Measurements from ENCODE around the gene RUNX2.
"Not testable (repeated sequence)": the region's sequence is repeated elsewhere in the genome, so short reads cannot be mapped to it uniquely, and the experiment has no call there.

Gene RUNX2

DNA sequence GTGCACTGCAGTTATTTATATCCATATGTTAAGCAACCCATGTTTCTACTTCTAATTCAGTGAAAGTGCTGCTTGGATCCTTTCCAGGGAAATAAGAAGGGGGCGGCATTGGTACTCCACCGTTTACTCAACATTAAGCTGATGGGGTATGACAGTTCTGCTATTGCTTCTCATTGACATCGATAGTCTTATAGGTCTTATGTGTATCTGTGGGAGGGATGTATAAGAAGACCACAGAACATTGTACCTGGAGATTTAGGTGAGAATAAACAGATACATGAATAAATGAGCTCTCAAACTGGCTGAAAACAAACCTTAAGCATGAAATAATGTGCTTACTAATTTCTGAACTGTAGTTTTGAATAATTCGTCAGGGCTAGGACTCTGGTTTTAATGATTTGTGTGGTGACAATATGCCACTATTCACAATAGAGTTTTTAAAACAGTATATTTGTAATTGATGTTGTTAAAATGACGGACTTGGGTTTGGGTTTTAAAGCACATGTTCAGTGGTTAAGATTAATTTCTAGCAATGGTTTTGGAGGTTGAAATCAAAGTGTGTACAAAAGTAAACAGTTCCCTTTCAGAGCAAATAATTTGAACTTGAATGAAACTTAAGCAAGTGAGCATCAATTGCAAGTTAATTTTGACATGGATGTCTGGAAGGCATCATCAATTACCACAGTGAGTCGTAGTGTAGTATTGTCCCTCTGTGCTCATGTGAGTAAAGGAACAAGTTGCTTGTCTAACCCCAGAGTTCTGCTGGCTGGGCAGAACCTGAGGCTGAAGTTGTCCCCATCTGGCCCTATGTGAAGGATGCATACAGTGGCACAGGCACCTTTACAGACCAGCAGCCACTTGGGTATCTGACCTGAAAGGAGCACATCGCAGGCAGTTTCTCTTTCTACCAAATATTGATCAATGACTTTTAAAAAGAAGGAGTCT, 134.3 kb downstream of the RUNX2 start:
- H3K36me3 ChIP-seq (ENCODE audit: control insufficient read depth, insufficient read depth, low read length), result no peaks in the 10 kb centered on the region
- peaks cover 5% of the 10 kb centered on the region for H3K4me1 ChIP-seq (ENCODE audit: control insufficient read depth, insufficient read depth, low read length, poor library complexity, severe bottlenecking)
- H3K27ac ChIP-seq (ENCODE audit: insufficient read depth, low read length, poor library complexity, severe bottlenecking), result no peak overlapping the region
- no peaks in the 10 kb centered on the region for H3K9me3 ChIP-seq (ENCODE audit: control insufficient read depth, low read length)
- H3K4me3 ChIP-seq (ENCODE audit: insufficient read depth, low read depth, low read length, poor library complexity, severe bottlenecking), result peak overlapping the region; percentile 7
- no peaks in the 10 kb centered on the region for H3K27me3 ChIP-seq (replicated peaks; ENCODE audit: control insufficient read depth, insufficient read depth, low read length, poor library complexity, severe bottlenecking)
- no peak for DNase-seq

DNA sequence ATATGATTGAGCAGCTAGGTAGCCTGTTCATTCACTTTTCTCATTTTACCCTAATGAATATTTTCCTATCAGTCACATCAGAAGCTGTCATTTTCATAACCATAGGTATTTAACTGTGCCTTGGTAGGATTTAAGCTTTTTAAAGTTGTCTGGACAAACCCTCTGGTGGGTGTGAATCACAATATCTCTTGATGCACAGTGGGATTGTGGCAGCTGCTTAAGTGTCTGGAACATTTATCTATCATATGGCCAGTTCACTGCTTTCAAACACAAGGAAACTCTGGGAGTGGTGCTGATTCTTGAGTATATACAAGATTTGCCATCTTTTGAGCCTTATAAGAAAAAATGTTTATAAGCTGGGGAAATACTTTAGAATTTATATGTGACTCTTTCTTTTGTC, 136.6 kb downstream of the RUNX2 start:
- H3K4me1 ChIP-seq (ENCODE audit: control insufficient read depth, insufficient read depth, low read length, poor library complexity, severe bottlenecking), result peaks cover 5% of the 10 kb centered on the region
- no peak overlapping the region for H3K4me3 ChIP-seq (ENCODE audit: insufficient read depth, low read depth, low read length, poor library complexity, severe bottlenecking)
- H3K27me3 ChIP-seq (replicated peaks; ENCODE audit: control insufficient read depth, insufficient read depth, low read length, poor library complexity, severe bottlenecking), result no peaks in the 10 kb centered on the region
- no peaks in the 10 kb centered on the region for H3K9me3 ChIP-seq (ENCODE audit: control insufficient read depth, low read length)
- no peak overlapping the region for H3K27ac ChIP-seq (ENCODE audit: insufficient read depth, low read length, poor library complexity, severe bottlenecking)
- H3K36me3 ChIP-seq (ENCODE audit: control insufficient read depth, insufficient read depth, low read length), result no peaks in the 10 kb centered on the region
- DNase-seq, result no peak

DNA sequence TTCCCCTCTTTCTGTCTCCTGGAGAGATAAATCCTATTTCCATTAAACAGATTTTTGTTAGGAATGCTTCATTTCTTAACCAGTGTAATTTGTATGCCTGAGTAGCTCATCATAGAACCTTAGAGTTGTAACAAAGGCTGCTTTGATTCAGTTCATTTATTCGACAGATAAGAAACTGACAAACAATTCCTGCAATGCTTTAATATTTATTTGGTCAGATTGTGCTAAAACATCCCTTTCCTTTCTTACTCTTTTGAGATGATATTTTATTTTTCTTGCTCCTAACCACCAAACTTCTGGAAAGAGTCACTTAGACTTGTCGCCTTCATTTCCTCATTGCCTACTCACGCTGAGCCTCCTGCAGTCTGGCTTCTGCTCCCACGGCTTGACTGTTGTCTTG, 138.6 kb downstream of the RUNX2 start:
- Histone ChIP-seq H3K27ac (ENCODE audit: insufficient read depth, low read length, poor library complexity, severe bottlenecking) (no peak overlapping the region), H3K4me1 (ENCODE audit: control insufficient read depth, insufficient read depth, low read length, poor library complexity, severe bottlenecking) (no peaks in the 10 kb centered on the region), H3K27me3 (replicated peaks; ENCODE audit: control insufficient read depth, insufficient read depth, low read length, poor library complexity, severe bottlenecking) (no peaks in the 10 kb centered on the region), H3K4me3 (ENCODE audit: insufficient read depth, low read depth, low read length, poor library complexity, severe bottlenecking) (no peak overlapping the region), H3K36me3 (ENCODE audit: control insufficient read depth, insufficient read depth, low read length) (no peaks in the 10 kb centered on the region), H3K9me3 (ENCODE audit: control insufficient read depth, low read length) (no peaks in the 10 kb centered on the region)
- no peak for DNase-seq

DNA sequence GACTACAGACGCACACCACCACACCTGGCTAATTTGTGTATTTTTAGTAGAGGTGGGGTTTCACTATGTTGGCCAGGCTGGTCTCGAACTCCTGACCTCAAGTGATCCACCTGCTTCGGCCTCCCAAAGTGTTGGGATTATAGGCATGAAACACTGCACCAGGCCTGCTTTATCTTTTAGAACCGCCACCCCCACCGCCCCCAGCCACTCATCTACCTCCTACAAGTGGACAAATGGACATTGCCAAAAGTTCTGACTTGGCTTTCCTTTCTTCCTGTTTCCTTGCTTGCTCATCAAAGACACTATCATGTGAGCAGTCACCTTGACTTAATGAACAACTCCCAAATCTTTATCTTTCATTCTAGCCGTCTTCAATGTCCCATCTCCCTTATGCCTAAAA, 139.3 kb downstream of the RUNX2 start:
- not testable (repeated sequence) for H3K4me1 ChIP-seq (ENCODE audit: control insufficient read depth, insufficient read depth, low read length, poor library complexity, severe bottlenecking); H3K4me3 ChIP-seq (ENCODE audit: insufficient read depth, low read depth, low read length, poor library complexity, severe bottlenecking); H3K36me3 ChIP-seq (ENCODE audit: control insufficient read depth, insufficient read depth, low read length); H3K27me3 ChIP-seq (replicated peaks; ENCODE audit: control insufficient read depth, insufficient read depth, low read length, poor library complexity, severe bottlenecking); H3K27ac ChIP-seq (ENCODE audit: insufficient read depth, low read length, poor library complexity, severe bottlenecking); DNase-seq; H3K9me3 ChIP-seq (ENCODE audit: control insufficient read depth, low read length)

DNA sequence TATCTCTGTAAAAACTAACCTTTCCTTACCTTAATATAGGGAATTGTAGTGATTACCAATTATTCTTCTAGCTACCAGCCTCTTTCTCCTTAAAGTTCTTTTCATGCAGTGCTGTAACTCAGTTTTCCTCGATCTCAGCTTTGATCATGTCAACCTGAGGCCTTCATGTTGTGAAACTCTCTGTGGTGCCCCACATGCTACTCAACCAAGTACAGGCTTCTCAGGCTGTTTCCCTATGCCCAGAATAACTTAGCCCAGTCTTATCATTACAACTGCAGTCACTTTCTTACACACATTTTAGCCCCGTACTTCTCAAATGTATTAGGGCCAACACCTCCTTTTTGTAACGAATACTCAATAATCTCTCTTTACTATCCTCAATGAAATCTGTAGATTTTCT, 139.7 kb downstream of the RUNX2 start:
- H3K27me3 ChIP-seq (replicated peaks; ENCODE audit: control insufficient read depth, insufficient read depth, low read length, poor library complexity, severe bottlenecking), result no peaks in the 10 kb centered on the region
- no peak for DNase-seq
- H3K4me1 ChIP-seq (ENCODE audit: control insufficient read depth, insufficient read depth, low read length, poor library complexity, severe bottlenecking), result no peaks in the 10 kb centered on the region
- no peaks in the 10 kb centered on the region for H3K9me3 ChIP-seq (ENCODE audit: control insufficient read depth, low read length)
- no peak overlapping the region for H3K4me3 ChIP-seq (ENCODE audit: insufficient read depth, low read depth, low read length, poor library complexity, severe bottlenecking)
- no peak overlapping the region for H3K27ac ChIP-seq (ENCODE audit: insufficient read depth, low read length, poor library complexity, severe bottlenecking)
- no peaks in the 10 kb centered on the region for H3K36me3 ChIP-seq (ENCODE audit: control insufficient read depth, insufficient read depth, low read length)

DNA sequence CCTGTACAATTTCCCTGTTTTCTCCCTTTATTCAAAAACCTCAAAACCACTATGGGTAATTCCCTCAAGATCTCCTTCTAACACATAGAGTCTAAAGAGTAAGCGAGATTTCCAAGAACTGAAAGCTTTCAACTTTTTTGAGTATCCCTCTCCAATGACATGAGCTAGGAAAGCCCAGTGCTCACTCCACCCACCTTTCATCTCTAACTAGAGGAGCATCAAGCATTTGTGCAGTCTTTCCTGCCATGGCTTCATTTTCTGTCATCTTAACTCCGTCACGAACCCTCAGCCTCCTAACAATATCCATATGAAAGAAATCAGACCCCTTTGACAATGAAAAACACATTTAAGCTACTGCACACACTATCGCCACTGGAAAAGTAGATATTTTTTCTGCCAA, 141.5 kb downstream of the RUNX2 start:
- H3K27me3 ChIP-seq (replicated peaks; ENCODE audit: control insufficient read depth, insufficient read depth, low read length, poor library complexity, severe bottlenecking), result no peaks in the 10 kb centered on the region
- H3K36me3 ChIP-seq (ENCODE audit: control insufficient read depth, insufficient read depth, low read length), result no peaks in the 10 kb centered on the region
- H3K9me3 ChIP-seq (ENCODE audit: control insufficient read depth, low read length), result no peaks in the 10 kb centered on the region
- H3K4me3 ChIP-seq (ENCODE audit: insufficient read depth, low read depth, low read length, poor library complexity, severe bottlenecking), result no peak overlapping the region
- H3K4me1 ChIP-seq (ENCODE audit: control insufficient read depth, insufficient read depth, low read length, poor library complexity, severe bottlenecking), result no peaks in the 10 kb centered on the region
- no peak for DNase-seq
- H3K27ac ChIP-seq (ENCODE audit: insufficient read depth, low read length, poor library complexity, severe bottlenecking), result no peak overlapping the region

DNA sequence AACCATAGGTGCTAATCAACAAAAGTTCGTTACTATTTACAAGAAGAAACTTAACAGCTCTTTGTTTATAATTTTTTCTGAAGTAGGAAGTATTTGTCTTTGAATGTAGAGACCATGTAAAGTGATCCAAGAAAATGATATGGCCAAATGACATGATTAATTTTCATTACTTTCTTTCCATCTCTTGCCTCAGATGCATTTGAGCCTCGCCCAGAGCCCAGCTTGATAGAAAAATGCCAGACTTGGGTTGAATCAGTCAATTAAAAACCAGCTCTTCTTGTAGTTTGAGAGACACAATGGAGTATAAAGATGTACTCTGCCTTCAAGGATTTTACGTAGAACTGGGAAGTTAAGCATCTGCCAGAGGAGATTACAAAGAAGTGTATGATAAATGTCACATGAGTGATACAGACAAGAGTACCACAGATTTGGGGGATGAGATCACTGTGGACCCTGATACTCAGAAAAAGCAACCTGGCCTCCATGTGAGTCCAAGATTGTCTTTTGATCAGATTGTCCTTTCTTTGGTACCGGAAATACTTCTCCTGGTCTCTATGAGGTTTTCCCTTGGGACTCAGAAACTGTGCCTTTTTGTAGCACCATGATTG, 142.1 kb downstream of the RUNX2 start:
- Histone ChIP-seq H3K9me3 (ENCODE audit: control insufficient read depth, low read length) (no peaks in the 10 kb centered on the region), H3K4me3 (ENCODE audit: insufficient read depth, low read depth, low read length, poor library complexity, severe bottlenecking) (no peak overlapping the region), H3K27ac (ENCODE audit: insufficient read depth, low read length, poor library complexity, severe bottlenecking) (no peak overlapping the region), H3K4me1 (ENCODE audit: control insufficient read depth, insufficient read depth, low read length, poor library complexity, severe bottlenecking) (no peaks in the 10 kb centered on the region), H3K36me3 (ENCODE audit: control insufficient read depth, insufficient read depth, low read length) (no peaks in the 10 kb centered on the region), H3K27me3 (replicated peaks; ENCODE audit: control insufficient read depth, insufficient read depth, low read length, poor library complexity, severe bottlenecking) (no peaks in the 10 kb centered on the region)
- no peak for DNase-seq

DNA sequence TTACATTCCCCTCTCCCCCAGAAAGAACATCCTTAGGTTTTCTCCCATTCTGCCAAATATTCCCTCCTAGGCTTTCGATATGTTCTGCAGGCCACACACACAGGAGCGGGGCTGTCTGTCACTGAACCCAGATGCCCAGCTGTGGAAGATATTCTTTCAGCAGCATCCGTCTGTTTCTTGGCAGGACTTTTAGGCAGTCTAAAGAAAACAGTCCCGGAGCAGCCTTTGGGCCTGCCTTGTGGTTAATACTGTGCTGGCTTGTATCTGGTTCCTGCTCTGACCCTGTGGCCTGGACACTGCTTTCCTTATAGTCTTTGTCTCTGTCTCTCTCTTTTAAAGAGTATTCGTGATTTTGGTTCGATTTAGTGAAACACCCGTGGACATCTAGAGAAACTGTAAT, 144.3 kb downstream of the RUNX2 start:
- Histone ChIP-seq H3K4me3 (ENCODE audit: insufficient read depth, low read depth, low read length, poor library complexity, severe bottlenecking) (no peak overlapping the region), H3K36me3 (ENCODE audit: control insufficient read depth, insufficient read depth, low read length) (no peaks in the 10 kb centered on the region), H3K4me1 (ENCODE audit: control insufficient read depth, insufficient read depth, low read length, poor library complexity, severe bottlenecking) (no peaks in the 10 kb centered on the region), H3K9me3 (ENCODE audit: control insufficient read depth, low read length) (no peaks in the 10 kb centered on the region), H3K27me3 (replicated peaks; ENCODE audit: control insufficient read depth, insufficient read depth, low read length, poor library complexity, severe bottlenecking) (no peaks in the 10 kb centered on the region), H3K27ac (ENCODE audit: insufficient read depth, low read length, poor library complexity, severe bottlenecking) (no peak overlapping the region)
- DNase-seq, result no peak

DNA sequence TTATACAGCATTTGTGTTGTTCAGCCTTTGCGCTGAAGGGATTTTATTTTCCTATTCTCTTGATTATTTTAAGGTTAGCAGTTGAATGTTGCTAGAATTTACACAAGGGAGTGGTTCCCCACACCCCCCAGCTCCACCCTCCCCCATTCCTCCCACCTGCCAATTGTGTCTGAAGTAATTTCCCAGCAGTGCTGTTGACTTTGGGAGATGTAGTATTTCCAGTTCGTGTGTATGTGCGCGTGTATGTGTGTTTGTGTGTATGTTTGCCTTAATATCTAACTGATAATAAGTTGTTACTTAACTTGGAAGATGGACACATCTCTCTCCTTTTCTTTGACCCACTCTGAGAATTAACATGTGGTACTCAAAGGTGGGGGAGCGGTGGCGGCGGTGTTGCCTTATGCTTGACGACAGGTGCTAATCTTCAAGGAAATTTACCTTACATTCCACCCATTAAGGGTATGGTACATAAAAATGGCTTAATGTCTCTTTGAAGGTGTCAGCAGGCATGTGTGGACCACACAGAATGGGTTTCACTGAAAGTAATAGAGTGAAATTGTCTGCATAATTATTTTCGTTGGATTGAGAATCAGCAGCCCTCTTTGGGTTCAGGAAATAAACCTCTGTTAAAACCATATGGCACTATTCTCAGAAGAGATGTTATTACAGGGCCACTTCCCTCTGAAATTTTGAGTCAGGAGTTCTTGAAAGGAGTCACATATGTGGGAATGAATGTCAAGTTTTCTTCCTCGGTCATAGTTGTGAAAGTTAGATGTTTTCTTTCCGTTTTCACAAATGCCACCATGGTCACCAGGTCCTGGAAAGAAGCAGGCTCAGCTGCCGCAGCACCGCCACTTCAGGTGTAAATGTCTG, 145.2 kb downstream of the RUNX2 start:
- Histone ChIP-seq H3K4me3 (ENCODE audit: insufficient read depth, low read depth, low read length, poor library complexity, severe bottlenecking) (no peak overlapping the region), H3K9me3 (ENCODE audit: control insufficient read depth, low read length) (no peaks in the 10 kb centered on the region), H3K27ac (ENCODE audit: insufficient read depth, low read length, poor library complexity, severe bottlenecking) (no peak overlapping the region), H3K36me3 (ENCODE audit: control insufficient read depth, insufficient read depth, low read length) (no peaks in the 10 kb centered on the region), H3K4me1 (ENCODE audit: control insufficient read depth, insufficient read depth, low read length, poor library complexity, severe bottlenecking) (peaks cover 9% of the 10 kb centered on the region), H3K27me3 (replicated peaks; ENCODE audit: control insufficient read depth, insufficient read depth, low read length, poor library complexity, severe bottlenecking) (no peaks in the 10 kb centered on the region)
- DNase-seq, result no peak
